Stimulated activated CD8-positive, alpha-beta memory T cell treated with anti-CD3 and anti-CD28 coated beads, Interleukin-2, amount 100 ng/mL, for 48 hours (primary cell): ENCODE results near the gene TMTC1.

Experiments
- DNase-seq, 2 donors: peaks; one replicate each; pipeline ENCODE4 v3.0.0-alpha.2; 2020; ENCODE audit warnings: low read depth in 2 of 2

The TMTC1 gene

DNA sequence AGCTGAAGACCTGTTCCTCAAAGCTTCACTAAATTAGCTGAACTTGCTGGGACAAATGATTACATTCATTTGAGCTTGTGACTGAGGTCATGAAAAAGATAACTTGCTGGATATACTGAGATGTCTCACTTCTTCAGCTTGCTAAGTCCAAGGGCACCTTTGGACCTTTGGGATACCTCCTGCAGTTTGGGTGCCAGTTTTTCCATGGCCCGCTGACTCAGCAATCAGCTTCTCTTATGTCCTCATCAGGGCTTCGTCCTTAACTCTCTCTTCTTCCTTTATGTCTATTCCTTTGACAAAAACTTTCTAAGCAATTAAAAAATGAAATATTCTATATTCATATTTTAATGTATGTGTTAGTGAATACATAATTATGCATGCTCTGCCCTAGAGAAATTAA, 331.9 kb downstream of the TMTC1 start:
- DNase-seq, result no peak
